Upper lobe of left lung (tissue), 6 donors: ENCODE data around the gene CCDC142. TPM values are rescaled to one million over a fixed set of nuclear protein-coding genes. Genes with fewer than 3 reads are reported as not detected.

ENCODE experiments used
- ATAC-seq, 2 donors: fragments of 200-7000 bp; cut with Tn5 transposase; one replicate each; pipeline ENCODE4 v1.9.1; 2022; ENCODE audit warnings: mild to moderate bottlenecking in 2 of 2, moderate library complexity in 2 of 2; ENCODE audit not compliant: low FRiP score in 2 of 2
- DNase-seq, 2 donors: peaks; one replicate each; pipeline ENCODE4 v3.0.0-alpha.2; 2019 to 2020
- H3K27ac ChIP-seq, 4 donors: fragments of 200-600 bp; sonication (generic); one replicate each; pipeline ENCODE4 v1.5.1; 2016 to 2019
- H3K27me3 ChIP-seq, 4 donors: fragments of 200-600 bp; sonication (generic); one replicate each; pipeline ENCODE4 v1.5.1; 2017 to 2019
- H3K36me3 ChIP-seq, 4 donors: fragments of 200-600 bp; sonication (generic); one replicate each; pipeline ENCODE4 v1.5.1; 2016 to 2019
- H3K4me1 ChIP-seq, 4 donors: fragments of 200-600 bp; sonication (generic); one replicate each; pipeline ENCODE4 v1.5.1; 2018 to 2019
- H3K4me3 ChIP-seq, 4 donors: fragments of 200-600 bp; sonication (generic); one replicate each; pipeline ENCODE4 v1.5.1; 2017 to 2019; ENCODE audit warnings: mild to moderate bottlenecking in 2 of 4, moderate library complexity in 1 of 4
- H3K9me3 ChIP-seq, 4 donors: fragments of 200-600 bp; sonication (generic); one replicate each; pipeline ENCODE4 v1.5.1; 2018 to 2019
- EP300 ChIP-seq, 4 donors: sonication (generic); formaldehyde crosslinking; IDR thresholded peaks; one replicate each; pipeline ENCODE4 v1.5.1; 2017; ENCODE audit warnings: antibody characterized with exemption in 4 of 4, control low read depth in 2 of 4
- POLR2A ChIP-seq, 4 donors: fragments of 450-650 bp; IDR thresholded peaks; one replicate each; pipeline ENCODE4 v1.5.1; 2016 to 2017; ENCODE audit warnings: antibody characterized with exemption in 4 of 4, mild to moderate bottlenecking in 2 of 4
- POLR2AphosphoS5 ChIP-seq, 2 donors: sonication (generic); formaldehyde crosslinking; IDR thresholded peaks; one replicate each; pipeline ENCODE4 v1.5.1; 2017; ENCODE audit warnings: antibody characterized with exemption in 2 of 2
- WGBS, 2 donors: methylation state at CpG; one replicate each; pipeline ENCODE4 v1.1.5; 2017 to 2018; 5-methylcytosine and 5-hydroxymethylcytosine counted together
- total RNA-seq, 6 donors: library from RNA; depleted of rRNA in 4 of 6; stranded (reverse); fragments of >200 nt in 4 of 6; gene quantifications; one replicate each; pipeline versions ENCODE4 v1.1.0 to v1.2.1, GENCODE V29; 2016 to 2021
- TF ChIP-seq, protein P1 (sequence below), 6 experiments: fragments of 450-650 bp in 4 of 6; fragments of 200-600 bp in 2 of 6; sonication (generic) in 2 of 6; IDR thresholded peaks; one replicate each; pipeline ENCODE4 v1.5.1; 2016 to 2019; ENCODE audit warnings: antibody characterized with exemption in 6 of 6
- donor health status: DM: no; HTN: no; CAD: no; lungs with moderate emphysema.
- donor health status: DM: no; HTN: yes; CAD: no; lungs with severe emphysema.

CCDC142 gene
- total RNA-seq, 6 donors from 2014 or later, result 14.8 to 67.1 (median 19.8) TPM

DNA sequence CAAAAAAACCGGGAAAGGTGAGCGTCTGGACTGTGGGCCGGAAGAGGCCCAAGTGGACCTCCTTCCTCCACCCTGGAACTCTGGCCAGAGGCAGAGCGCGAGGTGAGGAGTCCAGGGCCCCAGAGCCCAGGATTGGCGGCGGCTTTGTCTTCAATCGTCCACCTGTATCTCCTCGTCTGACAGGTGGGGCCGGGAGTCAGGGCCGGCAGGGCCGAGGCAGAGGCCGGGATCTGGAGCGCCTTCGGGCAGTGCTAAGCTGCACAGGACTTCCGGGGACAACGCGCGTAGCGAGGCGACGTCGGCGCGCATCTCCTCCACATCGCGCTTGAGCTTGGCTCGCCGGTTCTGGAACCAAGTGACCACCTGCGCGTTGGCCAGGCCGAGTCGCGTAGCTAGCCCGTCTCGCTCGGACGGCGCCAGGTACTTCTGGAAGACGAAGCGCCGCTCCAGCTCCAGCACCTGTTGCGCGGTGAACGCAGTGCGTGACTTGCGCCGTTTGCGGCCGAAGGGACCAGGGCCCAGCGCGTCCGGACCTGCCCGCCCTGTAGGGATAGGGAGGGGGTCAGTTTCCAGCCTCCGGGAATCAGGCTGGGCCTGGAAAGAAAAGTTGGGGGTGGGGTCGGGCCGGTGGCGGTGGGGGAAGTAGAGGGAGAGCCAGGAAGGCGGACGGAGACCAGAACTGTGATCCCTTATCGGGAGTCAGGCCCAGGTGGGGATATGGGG, 15.1 kb upstream of the CCDC142 start:
- peak overlapping the region in 1 of 4 donors; percentile 61 for H3K27ac ChIP-seq
- WGBS, 2 donors, result 2 to 4% methylated on average over 18 to 60 of the region's 61 CpGs
- peak; percentile 64 to 90 for DNase-seq

DNA sequence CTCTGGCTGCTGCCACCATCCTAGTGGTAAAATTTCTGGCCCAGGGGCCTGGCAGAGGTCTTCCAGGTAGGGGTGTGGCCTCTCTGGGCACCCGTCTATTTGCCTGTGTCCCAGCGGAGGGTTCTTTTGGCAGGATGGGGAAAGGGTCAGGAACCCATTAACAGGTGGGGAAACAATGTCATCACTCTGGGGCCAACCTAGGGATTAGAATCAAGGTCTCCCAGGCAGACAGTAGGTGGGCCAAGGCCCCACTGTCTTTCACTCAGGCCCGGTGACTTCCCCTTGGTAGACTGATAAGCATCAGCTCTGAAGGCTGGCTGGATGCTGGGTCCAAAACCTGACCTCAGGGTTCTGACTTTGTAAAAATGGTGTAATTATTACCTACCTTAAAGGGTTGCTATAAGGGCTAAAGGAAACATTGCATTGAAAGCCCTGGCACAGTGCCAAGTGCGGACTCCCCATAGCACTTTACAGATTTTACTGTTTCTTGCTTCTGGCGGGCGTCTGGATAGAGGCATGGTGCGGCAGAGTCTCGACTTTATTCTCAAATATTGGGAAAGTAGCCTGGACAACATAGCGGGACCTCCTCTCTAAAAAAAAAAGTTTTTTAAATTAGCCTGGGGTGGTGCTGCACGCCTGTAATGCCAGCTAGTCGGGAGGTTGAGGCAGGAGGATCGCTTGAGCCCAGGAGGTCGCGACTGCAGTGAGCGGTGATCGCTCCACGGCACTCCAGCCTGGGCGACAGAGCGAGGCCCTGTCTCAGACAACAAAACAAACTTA, 14.4 kb upstream of the CCDC142 start:
- Histone ChIP-seq H3K4me1 (peaks cover 24 to 35% (median 29%) of the 10 kb centered on the region in 4 donors), H3K4me3 (peak overlapping the region in 3 of 4 donors; percentile 50 to 51 (median 51)), H3K9me3 (no peaks in the 10 kb centered on the region), H3K36me3 (peaks cover 12 to 23% (median 18%) of the 10 kb centered on the region in 4 donors), H3K27me3 (peaks cover 0 to 35% (median 4%) of the 10 kb centered on the region in 4 donors), H3K27ac (peak overlapping the region in 1 of 4 donors; percentile 61)
- 51 to 73% methylated on average over 18 to 19 of the region's 19 CpGs for WGBS, 2 donors
- DNase-seq (no peak), ATAC-seq (no peak)
- TF ChIP-seq POLR2A (IDR thresholded peaks at IDR 0.05) (no peak), POLR2AphosphoS5 (IDR thresholded peaks at IDR 0.05) (no peak), EP300 (IDR thresholded peaks at IDR 0.05) (no peak)
- TF ChIP-seq, protein P1, sequence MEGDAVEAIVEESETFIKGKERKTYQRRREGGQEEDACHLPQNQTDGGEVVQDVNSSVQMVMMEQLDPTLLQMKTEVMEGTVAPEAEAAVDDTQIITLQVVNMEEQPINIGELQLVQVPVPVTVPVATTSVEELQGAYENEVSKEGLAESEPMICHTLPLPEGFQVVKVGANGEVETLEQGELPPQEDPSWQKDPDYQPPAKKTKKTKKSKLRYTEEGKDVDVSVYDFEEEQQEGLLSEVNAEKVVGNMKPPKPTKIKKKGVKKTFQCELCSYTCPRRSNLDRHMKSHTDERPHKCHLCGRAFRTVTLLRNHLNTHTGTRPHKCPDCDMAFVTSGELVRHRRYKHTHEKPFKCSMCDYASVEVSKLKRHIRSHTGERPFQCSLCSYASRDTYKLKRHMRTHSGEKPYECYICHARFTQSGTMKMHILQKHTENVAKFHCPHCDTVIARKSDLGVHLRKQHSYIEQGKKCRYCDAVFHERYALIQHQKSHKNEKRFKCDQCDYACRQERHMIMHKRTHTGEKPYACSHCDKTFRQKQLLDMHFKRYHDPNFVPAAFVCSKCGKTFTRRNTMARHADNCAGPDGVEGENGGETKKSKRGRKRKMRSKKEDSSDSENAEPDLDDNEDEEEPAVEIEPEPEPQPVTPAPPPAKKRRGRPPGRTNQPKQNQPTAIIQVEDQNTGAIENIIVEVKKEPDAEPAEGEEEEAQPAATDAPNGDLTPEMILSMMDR (IDR thresholded peaks at IDR 0.05), result no peak

More for the DNA sequence above, 15.1 kb upstream of the CCDC142 start:
- Histone ChIP-seq H3K36me3 (peaks cover 5 to 15% (median 11%) of the 10 kb centered on the region in 4 donors), H3K9me3 (no peaks in the 10 kb centered on the region), H3K4me3 (peak overlapping the region; percentile 14 to 51 (median 50)), H3K27me3 (peaks cover 0 to 38% (median 4%) of the 10 kb centered on the region in 4 donors), H3K4me1 (peaks cover 24 to 42% (median 32%) of the 10 kb centered on the region in 4 donors)
- TF ChIP-seq, protein P1 (IDR thresholded peaks at IDR 0.05), result no peak
- TF ChIP-seq POLR2A (IDR thresholded peaks at IDR 0.05), result peak in 1 of 4 donors; percentile 33
- ATAC-seq, result peak; percentile 53 to 61

DNA sequence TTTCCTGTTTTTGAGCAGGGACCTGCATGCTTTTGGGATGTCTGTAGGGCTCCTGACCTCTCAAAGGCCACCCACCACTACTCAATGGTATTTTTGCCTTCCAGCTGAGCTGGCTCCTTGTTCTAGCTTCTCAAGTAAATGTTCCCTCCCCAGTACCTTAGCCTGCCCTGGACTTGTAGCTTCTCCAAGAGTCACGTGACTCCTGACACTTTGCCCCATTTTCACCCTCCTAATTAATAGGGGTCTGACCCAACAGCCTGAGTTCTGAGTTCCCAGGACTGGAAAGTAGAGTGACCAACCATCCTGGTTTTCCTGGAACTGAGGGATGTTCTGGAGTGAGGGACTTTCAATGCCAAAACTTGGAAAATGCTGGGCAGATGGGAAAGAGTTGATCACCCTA, 12.6 kb upstream of the CCDC142 start:
- Histone ChIP-seq H3K4me3 (no peak overlapping the region), H3K4me1 (peaks cover 23 to 30% (median 24%) of the 10 kb centered on the region in 4 donors), H3K9me3 (no peaks in the 10 kb centered on the region), H3K27ac (no peak overlapping the region), H3K27me3 (peaks cover 0 to 29% (median 4%) of the 10 kb centered on the region in 4 donors), H3K36me3 (peaks cover 29 to 40% (median 36%) of the 10 kb centered on the region in 4 donors)
- 85 to 92% methylated on average over 1 of the region's 1 CpG for WGBS, 2 donors
- TF ChIP-seq EP300 (IDR thresholded peaks at IDR 0.05) (no peak), POLR2AphosphoS5 (IDR thresholded peaks at IDR 0.05) (no peak), POLR2A (IDR thresholded peaks at IDR 0.05) (no peak)
- TF ChIP-seq, protein P1 (IDR thresholded peaks at IDR 0.05), result no peak
- no peak for DNase-seq
- no peak for ATAC-seq

DNA sequence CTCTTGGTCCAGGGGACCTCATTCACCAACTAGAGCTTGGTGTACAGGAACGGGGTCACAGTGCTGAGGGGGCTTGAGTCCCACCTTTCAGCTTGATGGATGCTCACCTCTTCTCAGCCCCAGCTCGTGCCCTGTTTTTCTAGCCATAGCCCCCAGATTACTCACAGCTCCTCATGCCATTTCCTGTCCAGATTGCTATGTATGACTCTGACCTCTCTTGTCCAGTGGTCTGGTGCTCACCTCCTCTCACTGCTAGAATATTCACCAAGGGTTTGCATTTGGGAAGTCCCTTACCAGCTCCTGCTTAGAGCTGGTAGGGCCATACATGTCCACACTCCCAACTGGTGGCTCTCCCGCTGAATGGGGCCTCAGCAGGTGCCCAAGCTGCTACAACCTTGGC, 10.7 kb upstream of the CCDC142 start:
- TF ChIP-seq POLR2AphosphoS5 (IDR thresholded peaks at IDR 0.05) (no peak), EP300 (IDR thresholded peaks at IDR 0.05) (no peak), POLR2A (IDR thresholded peaks at IDR 0.05) (no peak)
- TF ChIP-seq, protein P1 (IDR thresholded peaks at IDR 0.05), result no peak

More for the DNA sequence above, 10.7 kb upstream of the CCDC142 start:
- H3K27me3 ChIP-seq, result peaks cover 0 to 11% (median 0%) of the 10 kb centered on the region in 4 donors
- no peak overlapping the region for H3K4me3 ChIP-seq
- 95 to 100% methylated on average over 3 of the region's 3 CpGs for WGBS, 2 donors
- H3K9me3 ChIP-seq, result no peaks in the 10 kb centered on the region
- H3K4me1 ChIP-seq, result peaks cover 10 to 15% (median 12%) of the 10 kb centered on the region in 4 donors
- H3K36me3 ChIP-seq, result peaks cover 30 to 55% (median 44%) of the 10 kb centered on the region in 4 donors
- no peak for ATAC-seq
- DNase-seq, result no peak
- no peak overlapping the region for H3K27ac ChIP-seq
